ENCODE results near the gene IRF4. TPM values are rescaled to one million over a fixed set of nuclear protein-coding genes. Genes with fewer than 3 reads are reported as not detected.

The IRF4 gene
- total RNA-seq, 4 donors from 2014 or later = 0.89 to 7.4 (median 3.2) TPM

- 90 to 95% methylated on average over 6 to 7 of the region's 27 CpGs for WGBS, 2 donors (ENCODE audit: low coverage in 1 of 2)
- no peaks in the 10 kb centered on the region for H3K4me1 ChIP-seq
- peaks cover 72% of the 10 kb centered on the region for H3K27me3 ChIP-seq
- no peak for ATAC-seq
- H3K9me3 ChIP-seq = no peaks in the 10 kb centered on the region
- no peak overlapping the region for H3K4me3 ChIP-seq
- H3K27ac ChIP-seq = no peak overlapping the region
- H3K36me3 ChIP-seq = no peaks in the 10 kb centered on the region
- TF ChIP-seq POLR2AphosphoS5 (IDR thresholded peaks at IDR 0.05) (no peak), POLR2A (IDR thresholded peaks at IDR 0.05) (no peak), EP300 (IDR thresholded peaks at IDR 0.05) (no peak), CTCF (IDR thresholded peaks at IDR 0.05) (no peak)
Observed at GRCh38 chr6:401239-401993, 9.9 kb downstream of the IRF4 start.

GRCh38 chr6:401994-402640 is 10.6 kb downstream of the IRF4 start:
- Histone ChIP-seq H3K4me3 (no peak overlapping the region), H3K9me3 (no peaks in the 10 kb centered on the region), H3K36me3 (no peaks in the 10 kb centered on the region), H3K4me1 (no peaks in the 10 kb centered on the region), H3K27ac (no peak overlapping the region), H3K27me3 (peaks cover 71% of the 10 kb centered on the region)
- WGBS, 2 donors (ENCODE audit: low coverage in 1 of 2) = 77 to 87% methylated on average over 3 to 8 of the region's 14 CpGs
- no peak for ATAC-seq
- TF ChIP-seq CTCF (IDR thresholded peaks at IDR 0.05) = no peak
- no peak for TF ChIP-seq POLR2A (IDR thresholded peaks at IDR 0.05)
- TF ChIP-seq EP300 (IDR thresholded peaks at IDR 0.05) = no peak
- TF ChIP-seq POLR2AphosphoS5 (IDR thresholded peaks at IDR 0.05) = no peak

- H3K4me1 ChIP-seq = no peaks in the 10 kb centered on the region
- no peak overlapping the region for H3K4me3 ChIP-seq
- 17 to 56% methylated on average over 2 to 4 of the region's 17 CpGs for WGBS, 2 donors (ENCODE audit: low coverage in 1 of 2)
- H3K27me3 ChIP-seq = peaks cover 62% of the 10 kb centered on the region
- H3K36me3 ChIP-seq = no peaks in the 10 kb centered on the region
- no peak overlapping the region for H3K27ac ChIP-seq
- no peaks in the 10 kb centered on the region for H3K9me3 ChIP-seq
- TF ChIP-seq CTCF (IDR thresholded peaks at IDR 0.05) = no peak
- no peak for TF ChIP-seq EP300 (IDR thresholded peaks at IDR 0.05)
- no peak for TF ChIP-seq POLR2A (IDR thresholded peaks at IDR 0.05)
- TF ChIP-seq POLR2AphosphoS5 (IDR thresholded peaks at IDR 0.05) = no peak
- ATAC-seq = no peak
Observed at GRCh38 chr6:402901-403658, 11.5 kb downstream of the IRF4 start.

- TF ChIP-seq POLR2A (IDR thresholded peaks at IDR 0.05) (no peak), CTCF (IDR thresholded peaks at IDR 0.05) (no peak), POLR2AphosphoS5 (IDR thresholded peaks at IDR 0.05) (no peak), EP300 (IDR thresholded peaks at IDR 0.05) (no peak)
- Histone ChIP-seq H3K36me3 (no peaks in the 10 kb centered on the region), H3K4me3 (no peak overlapping the region), H3K27ac (no peak overlapping the region), H3K27me3 (peaks cover 53% of the 10 kb centered on the region), H3K9me3 (no peaks in the 10 kb centered on the region), H3K4me1 (no peaks in the 10 kb centered on the region)
- no peak for ATAC-seq
- WGBS, 2 donors (ENCODE audit: low coverage in 1 of 2) = 70 to 81% methylated on average over 9 to 11 of the region's 19 CpGs
Observed at GRCh38 chr6:403659-404655, 12.4 kb downstream of the IRF4 start.
